HepG2 (cell line): ENCODE data around the gene GEMIN2. TPM values are rescaled to one million over a fixed set of nuclear protein-coding genes. Genes with fewer than 3 reads are reported as not detected.

Experiments used
- HDAC1 ChIP-seq: sonication (generic); formaldehyde crosslinking; IDR thresholded peaks from 2 replicates; pipeline ENCODE4 v1.5.1; 2020; ENCODE audit warnings: mild to moderate bottlenecking, missing genetic modification reagents
- KLF6 ChIP-seq: IDR thresholded peaks from 2 replicates; pipeline ENCODE4 v1.8.0; 2016; ENCODE audit warnings: missing biosample characterization, missing genetic modification reagents
- MYNN ChIP-seq: sonication (generic); formaldehyde crosslinking; IDR thresholded peaks from 2 replicates; pipeline ENCODE4 v1.4.0; 2020; ENCODE audit warnings: mild to moderate bottlenecking, low read depth, missing genetic modification reagents
- NR2C2 ChIP-seq: sonication (generic); formaldehyde crosslinking; IDR thresholded peaks from 2 replicates; pipeline ENCODE4 v1.4.0; 2020; ENCODE audit warnings: missing genetic modification reagents, mild to moderate bottlenecking, moderate library complexity, borderline replicate concordance
- PCBP2 ChIP-seq: fragments of 200-400 bp; formaldehyde crosslinking; optimal IDR thresholded peaks from 2 replicates; pipeline ENCODE3; 2018; ENCODE audit warnings: low read length, low read depth; ENCODE audit not compliant: poor library complexity, severe bottlenecking
- RBM22 ChIP-seq: fragments of 200-400 bp; formaldehyde crosslinking; optimal IDR thresholded peaks from 2 replicates; pipeline ENCODE3; 2017; ENCODE audit warnings: mild to moderate bottlenecking, low read length, moderate library complexity
- RNF2 ChIP-seq: fragments of 450-650 bp; conservative IDR thresholded peaks from 2 replicates; pipeline ENCODE4 v1.6.1; 2016; ENCODE audit warnings: low read depth
- SIX4 ChIP-seq: sonication (generic); formaldehyde crosslinking; IDR thresholded peaks from 2 replicates; pipeline ENCODE4 v1.4.0; 2020; ENCODE audit warnings: missing genetic modification reagents
- SMARCC2 ChIP-seq: fragments of 450-650 bp; IDR thresholded peaks from 2 replicates; pipeline ENCODE4 v1.6.1; 2017; ENCODE audit warnings: antibody characterized with exemption, mild to moderate bottlenecking
- TOE1 ChIP-seq: sonication (generic); formaldehyde crosslinking; IDR thresholded peaks from 2 replicates; pipeline ENCODE4 v1.4.0; 2020; ENCODE audit warnings: mild to moderate bottlenecking, missing genetic modification reagents
- ZFP36 ChIP-seq: fragments of 150-350 bp; IDR thresholded peaks from 2 replicates; pipeline ENCODE4 v1.6.1; 2018; ENCODE audit warnings: borderline replicate concordance, low read length, low read depth; ENCODE audit not compliant: partially characterized antibody
- ZMYM2 ChIP-seq: sonication (generic); formaldehyde crosslinking; IDR thresholded peaks from 2 replicates; pipeline ENCODE4 v1.8.0; 2022; ENCODE audit warnings: mild to moderate bottlenecking, missing genetic modification reagents
- ZNF24 ChIP-seq: fragments of 450-650 bp; IDR thresholded peaks from 2 replicates; pipeline ENCODE4 v1.6.1; 2017; ENCODE audit warnings: antibody characterized with exemption, mild to moderate bottlenecking
- ZNF343 ChIP-seq: sonication (generic); formaldehyde crosslinking; IDR thresholded peaks from 2 replicates; pipeline ENCODE4 v1.4.0; 2020; ENCODE audit warnings: mild to moderate bottlenecking, missing genetic modification reagents
- ZNF577 ChIP-seq: sonication (generic); formaldehyde crosslinking; IDR thresholded peaks from 2 replicates; pipeline ENCODE4 v1.4.0; 2020; ENCODE audit warnings: mild to moderate bottlenecking, low read depth, missing genetic modification reagents, borderline replicate concordance
- polyA plus RNA-seq, 8 experiments: library from polyadenylated mRNA; depleted of rRNA in 3 of 8; stranded (reverse) in 7 of 8; unstranded in 1 of 8; fragments of >200 nt; fragmentation: Illumina TruSeq in 4 of 8; extraction: Trizol in 4 of 8; gene quantifications; 2 replicates each; pipeline versions ENCODE4 v1.2.1 to v1.2.3, GENCODE V29; 2011 to 2016; ENCODE audit warnings: low read depth in 4 of 8, missing spikeins in 1 of 8, mixed read lengths in 1 of 8; ENCODE audit not compliant: insufficient read depth in 1 of 8
- total RNA-seq, 5 experiments: library from RNA; depleted of rRNA; stranded (reverse); fragments of >200 nt; fragmentation: Illumina TruSeq; extraction: Trizol; gene quantifications; 2 replicates each; pipeline ENCODE4 v1.2.3, GENCODE V29; 2016; ENCODE audit warnings: low read depth in 1 of 5
- TF ChIP-seq, protein P1 (sequence below): sonication (generic); formaldehyde crosslinking; IDR thresholded peaks from 2 replicates; pipeline ENCODE4 v1.9.0; 2021; ENCODE audit warnings: missing genetic modification reagents, borderline replicate concordance
- TF ChIP-seq, protein P2 (sequence below): sonication (generic); formaldehyde crosslinking; IDR thresholded peaks from 2 replicates; pipeline ENCODE4 v1.8.0; 2022; ENCODE audit warnings: mild to moderate bottlenecking, missing genetic modification reagents
- TF ChIP-seq, protein P3 (sequence below): sonication (generic); formaldehyde crosslinking; IDR thresholded peaks from 2 replicates; pipeline ENCODE4 v1.4.0; 2020; ENCODE audit warnings: mild to moderate bottlenecking, missing genetic modification reagents
- TF ChIP-seq, protein P4 (sequence below): sonication (generic); formaldehyde crosslinking; IDR thresholded peaks from 2 replicates; pipeline ENCODE4 v1.5.0; 2020; ENCODE audit warnings: mild to moderate bottlenecking, missing genetic modification reagents

The GEMIN2 gene
- total and polyA plus RNA-seq, 2 of the 13 experiments (the other 11 are each of a cell fraction or from before 2014, with no cell fraction given): 54.8 to 110 TPM

DNA sequence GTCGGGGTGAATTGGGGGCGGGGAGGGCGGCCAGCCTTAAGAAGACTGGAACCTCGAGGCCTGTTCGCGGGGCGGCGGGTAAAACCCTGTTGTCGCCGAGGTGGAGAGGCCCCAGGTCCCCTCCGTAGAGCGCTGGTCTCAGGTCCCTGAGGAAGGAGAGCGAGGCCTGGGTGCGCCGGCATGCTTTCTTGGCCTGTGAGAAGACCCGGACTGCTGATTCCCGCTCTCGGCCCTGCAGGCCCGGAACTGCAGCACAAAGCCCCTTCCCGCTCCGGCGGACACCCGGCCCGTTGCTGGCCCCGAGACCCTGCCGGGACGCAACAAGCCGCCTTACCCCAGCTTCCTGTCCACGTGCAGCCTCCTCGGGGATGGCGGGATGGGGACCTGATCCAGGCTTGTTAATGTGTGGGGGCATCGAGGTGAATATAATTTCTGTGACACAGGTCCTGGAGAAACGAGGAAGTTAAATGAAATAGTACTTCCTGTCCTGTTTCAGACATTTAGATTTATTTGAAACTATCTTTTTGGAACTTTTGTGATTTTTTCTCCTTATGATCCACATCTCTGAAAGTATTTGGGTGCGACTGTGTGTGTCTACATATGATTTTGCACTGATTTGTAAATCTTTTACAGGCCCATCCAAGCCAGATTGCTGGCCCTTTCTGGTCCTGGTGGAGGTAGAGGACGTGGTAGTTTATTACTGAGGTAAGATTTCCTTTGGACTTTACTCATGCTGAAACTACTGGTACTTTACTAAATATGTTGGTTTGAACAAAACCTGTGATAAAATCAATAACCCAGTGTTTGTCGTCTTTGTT is 61.5 kb downstream of the GEMIN2 start (continued):
- TF ChIP-seq ZNF577 (CRISPR knock-in tag) (0 out of 2 replicates have a peak, but pooled peaks have one; percentile 27), TOE1 (CRISPR knock-in tag) (no peak; the same call in 1 of the 2 replicates), SIX4 (CRISPR knock-in tag) (0 out of 2 replicates have a peak, but pooled peaks have one; percentile 20), HDAC1 (peak; percentile 92), NR2C2 (no peak; the same call in 1 of the 2 replicates), ZNF343 (CRISPR knock-in tag) (peak; percentile 68; the same call in 1 of the 2 replicates), ZFP36 (no peak), ZNF24 (peak; percentile 15; the same call in 1 of the 2 replicates), RNF2 (peak; percentile 85), KLF6 (CRISPR knock-in tag) (no peak), SMARCC2 (no peak), RBM22 (no peak), ZMYM2 (CRISPR knock-in tag) (no peak; the same call in 1 of the 2 replicates), PCBP2 (no peak), MYNN (CRISPR knock-in tag) (0 out of 2 replicates have a peak, but pooled peaks have one; percentile 14)
- TF ChIP-seq, protein P1, sequence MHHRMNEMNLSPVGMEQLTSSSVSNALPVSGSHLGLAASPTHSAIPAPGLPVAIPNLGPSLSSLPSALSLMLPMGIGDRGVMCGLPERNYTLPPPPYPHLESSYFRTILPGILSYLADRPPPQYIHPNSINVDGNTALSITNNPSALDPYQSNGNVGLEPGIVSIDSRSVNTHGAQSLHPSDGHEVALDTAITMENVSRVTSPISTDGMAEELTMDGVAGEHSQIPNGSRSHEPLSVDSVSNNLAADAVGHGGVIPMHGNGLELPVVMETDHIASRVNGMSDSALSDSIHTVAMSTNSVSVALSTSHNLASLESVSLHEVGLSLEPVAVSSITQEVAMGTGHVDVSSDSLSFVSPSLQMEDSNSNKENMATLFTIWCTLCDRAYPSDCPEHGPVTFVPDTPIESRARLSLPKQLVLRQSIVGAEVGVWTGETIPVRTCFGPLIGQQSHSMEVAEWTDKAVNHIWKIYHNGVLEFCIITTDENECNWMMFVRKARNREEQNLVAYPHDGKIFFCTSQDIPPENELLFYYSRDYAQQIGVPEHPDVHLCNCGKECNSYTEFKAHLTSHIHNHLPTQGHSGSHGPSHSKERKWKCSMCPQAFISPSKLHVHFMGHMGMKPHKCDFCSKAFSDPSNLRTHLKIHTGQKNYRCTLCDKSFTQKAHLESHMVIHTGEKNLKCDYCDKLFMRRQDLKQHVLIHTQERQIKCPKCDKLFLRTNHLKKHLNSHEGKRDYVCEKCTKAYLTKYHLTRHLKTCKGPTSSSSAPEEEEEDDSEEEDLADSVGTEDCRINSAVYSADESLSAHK (CRISPR knock-in tag): no peak; the same call in 1 of the 2 replicates
- TF ChIP-seq, protein P2, sequence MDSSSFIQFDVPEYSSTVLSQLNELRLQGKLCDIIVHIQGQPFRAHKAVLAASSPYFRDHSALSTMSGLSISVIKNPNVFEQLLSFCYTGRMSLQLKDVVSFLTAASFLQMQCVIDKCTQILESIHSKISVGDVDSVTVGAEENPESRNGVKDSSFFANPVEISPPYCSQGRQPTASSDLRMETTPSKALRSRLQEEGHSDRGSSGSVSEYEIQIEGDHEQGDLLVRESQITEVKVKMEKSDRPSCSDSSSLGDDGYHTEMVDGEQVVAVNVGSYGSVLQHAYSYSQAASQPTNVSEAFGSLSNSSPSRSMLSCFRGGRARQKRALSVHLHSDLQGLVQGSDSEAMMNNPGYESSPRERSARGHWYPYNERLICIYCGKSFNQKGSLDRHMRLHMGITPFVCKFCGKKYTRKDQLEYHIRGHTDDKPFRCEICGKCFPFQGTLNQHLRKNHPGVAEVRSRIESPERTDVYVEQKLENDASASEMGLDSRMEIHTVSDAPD (CRISPR knock-in tag): no peak
- TF ChIP-seq, protein P3, sequence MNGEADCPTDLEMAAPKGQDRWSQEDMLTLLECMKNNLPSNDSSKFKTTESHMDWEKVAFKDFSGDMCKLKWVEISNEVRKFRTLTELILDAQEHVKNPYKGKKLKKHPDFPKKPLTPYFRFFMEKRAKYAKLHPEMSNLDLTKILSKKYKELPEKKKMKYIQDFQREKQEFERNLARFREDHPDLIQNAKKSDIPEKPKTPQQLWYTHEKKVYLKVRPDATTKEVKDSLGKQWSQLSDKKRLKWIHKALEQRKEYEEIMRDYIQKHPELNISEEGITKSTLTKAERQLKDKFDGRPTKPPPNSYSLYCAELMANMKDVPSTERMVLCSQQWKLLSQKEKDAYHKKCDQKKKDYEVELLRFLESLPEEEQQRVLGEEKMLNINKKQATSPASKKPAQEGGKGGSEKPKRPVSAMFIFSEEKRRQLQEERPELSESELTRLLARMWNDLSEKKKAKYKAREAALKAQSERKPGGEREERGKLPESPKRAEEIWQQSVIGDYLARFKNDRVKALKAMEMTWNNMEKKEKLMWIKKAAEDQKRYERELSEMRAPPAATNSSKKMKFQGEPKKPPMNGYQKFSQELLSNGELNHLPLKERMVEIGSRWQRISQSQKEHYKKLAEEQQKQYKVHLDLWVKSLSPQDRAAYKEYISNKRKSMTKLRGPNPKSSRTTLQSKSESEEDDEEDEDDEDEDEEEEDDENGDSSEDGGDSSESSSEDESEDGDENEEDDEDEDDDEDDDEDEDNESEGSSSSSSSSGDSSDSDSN (CRISPR knock-in tag): peak; percentile 97
- TF ChIP-seq, protein P4, sequence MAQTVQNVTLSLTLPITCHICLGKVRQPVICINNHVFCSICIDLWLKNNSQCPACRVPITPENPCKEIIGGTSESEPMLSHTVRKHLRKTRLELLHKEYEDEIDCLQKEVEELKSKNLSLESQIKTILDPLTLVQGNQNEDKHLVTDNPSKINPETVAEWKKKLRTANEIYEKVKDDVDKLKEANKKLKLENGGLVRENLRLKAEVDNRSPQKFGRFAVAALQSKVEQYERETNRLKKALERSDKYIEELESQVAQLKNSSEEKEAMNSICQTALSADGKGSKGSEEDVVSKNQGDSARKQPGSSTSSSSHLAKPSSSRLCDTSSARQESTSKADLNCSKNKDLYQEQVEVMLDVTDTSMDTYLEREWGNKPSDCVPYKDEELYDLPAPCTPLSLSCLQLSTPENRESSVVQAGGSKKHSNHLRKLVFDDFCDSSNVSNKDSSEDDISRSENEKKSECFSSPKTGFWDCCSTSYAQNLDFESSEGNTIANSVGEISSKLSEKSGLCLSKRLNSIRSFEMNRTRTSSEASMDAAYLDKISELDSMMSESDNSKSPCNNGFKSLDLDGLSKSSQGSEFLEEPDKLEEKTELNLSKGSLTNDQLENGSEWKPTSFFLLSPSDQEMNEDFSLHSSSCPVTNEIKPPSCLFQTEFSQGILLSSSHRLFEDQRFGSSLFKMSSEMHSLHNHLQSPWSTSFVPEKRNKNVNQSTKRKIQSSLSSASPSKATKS: no peak
